Left ventricle myocardium inferior (tissue), 1 donor: ENCODE measurements around the gene PYDC1. TPM values are rescaled to one million over a fixed set of nuclear protein-coding genes. Genes with fewer than 3 reads are reported as not detected.

Experiments used
- DNase-seq: peaks from one replicate; pipeline ENCODE4 v3.0.0-alpha.2; 2020
- H3K27ac ChIP-seq: fragments of 200-600 bp; replicated peaks from 2 replicates; pipeline ENCODE4 v1.8.0; 2021
- H3K27me3 ChIP-seq: fragments of 200-600 bp; 2 replicates; pipeline ENCODE4 v1.8.0; 2021; ENCODE audit warnings: low read depth
- H3K36me3 ChIP-seq: fragments of 200-600 bp; 2 replicates; pipeline ENCODE4 v1.8.0; 2021
- H3K4me1 ChIP-seq: fragments of 200-600 bp; 2 replicates; pipeline ENCODE4 v1.8.0; 2021
- H3K4me3 ChIP-seq: fragments of 200-600 bp; 2 replicates; pipeline ENCODE4 v1.8.0; 2021; ENCODE audit warnings: mild to moderate bottlenecking, moderate library complexity
- H3K9me3 ChIP-seq: fragments of 200-600 bp; replicated peaks from 2 replicates; pipeline ENCODE4 v1.8.0; 2021
- CTCF ChIP-seq: fragments of 200-600 bp; IDR thresholded peaks from 2 replicates; pipeline ENCODE4 v1.8.0; 2021; ENCODE audit warnings: antibody characterized with exemption, mild to moderate bottlenecking, borderline replicate concordance
- intact Hi-C: fragments of 100-400 bp; cut with micrococcal nuclease; formaldehyde crosslinking; loops from one replicate; pipeline ENCODE4 v1.11.0; 2022
- total RNA-seq: library from RNA; stranded (reverse); fragmentation: NEBNext Ultra II Directional; extraction: Animal tissue kit (Norgen Biotek cat#: 25700); gene quantifications from one replicate; pipeline ENCODE4 v1.2.1, GENCODE V29; 2021
- donor health status: DM: no; HTN: yes; CAD: no; lungs with severe emphysema.

The PYDC1 gene
- total RNA-seq, 1 donor from 2014 or later = not detected

GRCh38 chr16:31213342-31213741, 3.6 kb downstream of the PYDC1 start:
- Histone ChIP-seq H3K36me3 (no peaks in the 10 kb centered on the region), H3K9me3 (no peaks in the 10 kb centered on the region), H3K27ac (no peak overlapping the region), H3K27me3 (peaks cover 52% of the 10 kb centered on the region), H3K4me1 (peaks cover 27% of the 10 kb centered on the region), H3K4me3 (no peak overlapping the region)
- DNase-seq = no peak
- intact Hi-C loops = no loop called here
- no peak for TF ChIP-seq CTCF

- intact Hi-C loops = no loop called here
- H3K36me3 ChIP-seq = no peaks in the 10 kb centered on the region
- peaks cover 19% of the 10 kb centered on the region for H3K4me1 ChIP-seq
- peaks cover 27% of the 10 kb centered on the region for H3K27me3 ChIP-seq
- TF ChIP-seq CTCF = no peak
- no peaks in the 10 kb centered on the region for H3K9me3 ChIP-seq
- H3K4me3 ChIP-seq = no peak overlapping the region
- DNase-seq = no peak
- no peak overlapping the region for H3K27ac ChIP-seq
These were observed 10.2 kb downstream of the PYDC1 start for GRCh38 chr16:31206776-31207175.

GRCh38 chr16:31204871-31205666, 11.9 kb downstream of the PYDC1 start:
- Histone ChIP-seq H3K36me3 (no peaks in the 10 kb centered on the region), H3K4me3 (no peak overlapping the region), H3K4me1 (peaks cover 33% of the 10 kb centered on the region), H3K27me3 (peaks cover 27% of the 10 kb centered on the region), H3K9me3 (no peaks in the 10 kb centered on the region), H3K27ac (no peak overlapping the region)
- TF ChIP-seq CTCF = no peak
- intact Hi-C loops = no loop called here
- no peak for DNase-seq

- Histone ChIP-seq H3K36me3 (peaks cover 4% of the 10 kb centered on the region), H3K4me3 (peak within 1 kb of the TSS; percentile 85), H3K27me3 (peaks cover 6% of the 10 kb centered on the region), H3K9me3 (no peaks in the 10 kb centered on the region), H3K4me1 (peaks cover 33% of the 10 kb centered on the region), H3K27ac (peak within 1 kb of the TSS; percentile 73)
- intact Hi-C loops = no loop called here
- no peak for TF ChIP-seq CTCF
- DNase-seq = peak; percentile 74
These were observed 14.2 kb downstream of the PYDC1 start, which contains the start of gene PYCARD for GRCh38 chr16:31202414-31203375. PYCARD (minus strand) TSS chr16:31202760; CDS start chr16:31202690, 70 bp downstream.

GRCh38 chr16:31201582-31202413, 15.1 kb downstream of the PYDC1 start:
- H3K36me3 ChIP-seq = peaks cover 7% of the 10 kb centered on the region
- intact Hi-C loops = no loop called here
- H3K27ac ChIP-seq = peak overlapping the region; percentile 73
- DNase-seq = peak; percentile 35
- H3K4me3 ChIP-seq = peak overlapping the region; percentile 85
- no peak for TF ChIP-seq CTCF
- no peaks in the 10 kb centered on the region for H3K27me3 ChIP-seq
- no peaks in the 10 kb centered on the region for H3K9me3 ChIP-seq
- peaks cover 33% of the 10 kb centered on the region for H3K4me1 ChIP-seq
